Upper lobe of left lung (tissue), 4 donors: Measurements from ENCODE around the gene RDH12.

Experiments used
- CTCF ChIP-seq, 6 experiments: fragments of 450-650 bp in 4 of 6; fragments of 200-600 bp in 2 of 6; sonication (generic) in 2 of 6; IDR thresholded peaks; one replicate each; pipeline ENCODE4 v1.5.1; 2016 to 2019; ENCODE audit warnings: antibody characterized with exemption in 6 of 6
- EP300 ChIP-seq, 4 donors: sonication (generic); formaldehyde crosslinking; IDR thresholded peaks; one replicate each; pipeline ENCODE4 v1.5.1; 2017; ENCODE audit warnings: antibody characterized with exemption in 4 of 4, control low read depth in 2 of 4
- POLR2A ChIP-seq, 4 donors: fragments of 450-650 bp; IDR thresholded peaks; one replicate each; pipeline ENCODE4 v1.5.1; 2016 to 2017; ENCODE audit warnings: antibody characterized with exemption in 4 of 4, mild to moderate bottlenecking in 2 of 4
- POLR2AphosphoS5 ChIP-seq, 2 donors: sonication (generic); formaldehyde crosslinking; IDR thresholded peaks; one replicate each; pipeline ENCODE4 v1.5.1; 2017; ENCODE audit warnings: antibody characterized with exemption in 2 of 2

GRCh38 chr14:67680941-67681340 is 20.7 kb upstream of the RDH12 start:
- TF ChIP-seq CTCF (IDR thresholded peaks at IDR 0.05) (no peak), EP300 (IDR thresholded peaks at IDR 0.05) (no peak), POLR2A (IDR thresholded peaks at IDR 0.05) (no peak), POLR2AphosphoS5 (IDR thresholded peaks at IDR 0.05) (no peak)
